A549 (cell line): ENCODE measurements around the gene ROS1. TPM values are rescaled to one million over a fixed set of nuclear protein-coding genes. Genes with fewer than 3 reads are reported as not detected.

Source experiments
- ATAC-seq, 2 experiments: fragments of 200-7000 bp in 1 of 2; fragments of >200 bp in 1 of 2; cut with Nextera tagmentation in 1 of 2; cut with Tn5 transposase in 1 of 2; 3 replicates each; pipeline versions ENCODE4 v1.8.0 to v1.9.1; 2018 to 2020; ENCODE audit warnings: mild to moderate bottlenecking in 1 of 2, moderate library complexity in 1 of 2
- CTCF ChIA-PET: fragments of 300-600 bp; sonication (Branson Sonifier 250); formaldehyde crosslinking; extraction: SDS; loops from one replicate; lab custom pipeline; 2021; ENCODE audit warnings: antibody characterized with exemption, inconsistent platforms; lab: Yijun Ruan, JAX
- POLR2A ChIA-PET: fragments of 350-600 bp; formaldehyde crosslinking; extraction: SDS; loops from one replicate; lab custom pipeline; 2021; ENCODE audit warnings: antibody characterized with exemption, inconsistent platforms; lab: Yijun Ruan, JAX
- DNase-seq, 2 experiments: peaks; one replicate each; pipeline versions ENCODE4 v3.0.0 to v3.0.0-alpha.2; 2011 to 2016; ENCODE audit warnings: low read depth in 1 of 2, low spot score in 1 of 2
- FAIRE-seq: peaks from 2 replicates; lab custom pipeline; 2011; peaks lifted over from hg19 to GRCh38; lab: Jason Lieb, UNC
- H3K27ac ChIP-seq, 2 experiments: fragments of >200 bp; sonication (Bioruptor Twin); formaldehyde crosslinking; 3 replicates each; pipeline ENCODE4 v1.5.1; 2016 to 2017
- H3K4me1 ChIP-seq: fragments of >200 bp; sonication (Bioruptor Twin); formaldehyde crosslinking; 3 replicates; pipeline ENCODE4 v1.6.1; 2016
- H3K4me2 ChIP-seq: fragments of >200 bp; sonication (Bioruptor Twin); formaldehyde crosslinking; 3 replicates; pipeline ENCODE4 v1.6.1; 2016
- H3K4me3 ChIP-seq: fragments of >200 bp; sonication (Bioruptor Twin); formaldehyde crosslinking; 3 replicates; pipeline ENCODE4 v1.5.1; 2016
- H3K9me3 ChIP-seq: fragments of >200 bp; sonication (Bioruptor Twin); formaldehyde crosslinking; 3 replicates; pipeline ENCODE4 v1.6.1; 2016
- ATOH8 ChIP-seq: fragments of 250-450 bp; sonication (Bioruptor Pico); IDR thresholded peaks from 2 replicates; pipeline ENCODE4 v1.5.0; 2020; ENCODE audit warnings: low read depth, mild to moderate bottlenecking, moderate library complexity
- CBX2 ChIP-seq: fragments of 200-600 bp; sonication (generic); IDR thresholded peaks from 2 replicates; pipeline ENCODE4 v1.6.1; 2016; ENCODE audit warnings: low read depth, mild to moderate bottlenecking, borderline replicate concordance
- CHD2 ChIP-seq: fragments of 150-350 bp; IDR thresholded peaks from 2 replicates; pipeline ENCODE4 v1.6.1; 2014; ENCODE audit warnings: low read length; ENCODE audit not compliant: partially characterized antibody
- CHD4 ChIP-seq: fragments of 200-600 bp; sonication (generic); IDR thresholded peaks from 2 replicates; pipeline ENCODE4 v1.6.1; 2016; ENCODE audit warnings: antibody characterized with exemption, mild to moderate bottlenecking, borderline replicate concordance
- FOXS1 ChIP-seq: fragments of 250-450 bp; sonication (Bioruptor Pico); IDR thresholded peaks from 2 replicates; pipeline ENCODE4 v1.5.0; 2020; ENCODE audit warnings: mild to moderate bottlenecking, moderate library complexity
- HDAC2 ChIP-seq: fragments of 200-600 bp; sonication (generic); IDR thresholded peaks from 2 replicates; pipeline ENCODE4 v1.6.1; 2016
- HOXB13 ChIP-seq: fragments of 250-450 bp; sonication (Bioruptor Pico); IDR thresholded peaks from 2 replicates; pipeline ENCODE4 v1.5.0; 2020; ENCODE audit warnings: low read depth, mild to moderate bottlenecking, moderate library complexity
- HOXB5 ChIP-seq: fragments of 250-450 bp; sonication (Bioruptor Pico); IDR thresholded peaks from 2 replicates; pipeline ENCODE4 v1.5.0; 2020; ENCODE audit warnings: mild to moderate bottlenecking, moderate library complexity
- MAZ ChIP-seq: fragments of 150-350 bp; IDR thresholded peaks from 2 replicates; pipeline ENCODE4 v1.6.1; 2014; ENCODE audit warnings: antibody characterized with exemption, low read depth, low read length, borderline replicate concordance
- NR3C1 ChIP-seq: fragments of >200 bp; sonication (Bioruptor Twin); formaldehyde crosslinking; IDR thresholded peaks from 3 replicates; pipeline ENCODE4 v1.6.1; 2017
- POLR2AphosphoS2 ChIP-seq: conservative IDR thresholded peaks from 2 replicates; pipeline ENCODE4 v1.6.1; 2012; ENCODE audit warnings: low read length, improper control_type of control experiment, inconsistent platforms
- RAD21 ChIP-seq, 2 experiments: fragments of >200 bp in 1 of 2; sonication (Bioruptor Twin) in 1 of 2; formaldehyde crosslinking in 1 of 2; IDR thresholded peaks in 1 of 2; conservative IDR thresholded peaks in 1 of 2; 2 replicates in 1 of 2; 3 replicates in 1 of 2; pipeline ENCODE4 v1.6.1; 2012 to 2018; ENCODE audit warnings: inconsistent platforms in 1 of 2
- RCOR1 ChIP-seq: fragments of 150-350 bp; IDR thresholded peaks from 2 replicates; pipeline ENCODE4 v1.6.1; 2014; ENCODE audit warnings: antibody characterized with exemption, low read length, low read depth
- RNF2 ChIP-seq: fragments of 200-600 bp; sonication (generic); IDR thresholded peaks from 2 replicates; pipeline ENCODE4 v1.6.1; 2016; ENCODE audit warnings: low read depth, mild to moderate bottlenecking, antibody characterized with exemption, moderate library complexity, borderline replicate concordance
- TFCP2L1 ChIP-seq: fragments of 250-450 bp; sonication (Bioruptor Pico); IDR thresholded peaks from 2 replicates; pipeline ENCODE4 v1.5.0; 2021; ENCODE audit warnings: mild to moderate bottlenecking
- ZSCAN20 ChIP-seq: fragments of 250-450 bp; sonication (Bioruptor Pico); IDR thresholded peaks from 2 replicates; pipeline ENCODE4 v1.8.0; 2022; ENCODE audit warnings: mild to moderate bottlenecking, moderate library complexity
- WGBS: methylation state at CpG from one replicate; pipeline ENCODE4 v1.1.6; 2017; ENCODE audit errors: missing lambda C conversion rate; 5-methylcytosine and 5-hydroxymethylcytosine counted together
- polyA minus RNA-seq: library from RNA; depleted of rRNA, polyadenylated mRNA; stranded (reverse); fragments of >200 nt; gene quantifications from 2 replicates; pipeline ENCODE4 v1.2.3, GENCODE V29; 2011; rRNA and poly(A)+ RNA removed
- polyA plus RNA-seq, 4 experiments: library from polyadenylated mRNA; depleted of rRNA in 3 of 4; stranded (reverse); fragments of >200 nt; fragmentation: RNase III in 1 of 4; extraction: RNeasy Plus Mini Kit Qiagen cat#74134 plus additional on column Dnase treatment in 1 of 4; gene quantifications; 2 replicates in 3 of 4; 3 replicates in 1 of 4; pipeline ENCODE4 v1.2.3, GENCODE V29; 2011 to 2017
- TF ChIP-seq, protein P1 (sequence below): fragments of >200 bp; sonication (Bioruptor Twin); formaldehyde crosslinking; IDR thresholded peaks from 3 replicates; pipeline ENCODE4 v1.6.1; 2016
- TF ChIP-seq, protein P2 (sequence below): IDR thresholded peaks from 2 replicates; pipeline ENCODE4 v1.6.1; 2012

Gene ROS1
- 0.18 and 0.26 TPM in 2 replicates for polyA plus RNA-seq (2011; rRNA removed)
- 0.01 and 0.03 TPM in 2 replicates for polyA plus RNA-seq (2012; cell fraction: cytosol; rRNA removed)
- 0.04 and 0.05 TPM in 2 replicates for polyA plus RNA-seq (2012; cell fraction: nucleus; rRNA removed)
- 0.17 to 0.18 TPM (median 0.17 TPM) in 3 replicates for polyA plus RNA-seq (2017; fragmentation: RNase III; extraction: RNeasy Plus Mini Kit Qiagen cat#74134 plus additional on column Dnase treatment)
- polyA minus RNA-seq = 0.24 and 0.33 TPM in 2 replicates

- peak within 1 kb of the TSS; percentile 41 for H3K4me2 ChIP-seq
- no peak for TF ChIP-seq MAZ
- no peak for TF ChIP-seq RNF2
- TF ChIP-seq, all 56 proteins: peak for 0
- no peak within 1 kb of the TSS for H3K4me3 ChIP-seq
- peak within 1 kb of the TSS; percentile 60 to 62; a peak in 4 of 6 replicates for H3K27ac ChIP-seq
- ATAC-seq (no peak), DNase-seq (no peak), FAIRE-seq (no peak)
- no peaks in the 10 kb centered on the region; the same call in 2 of the 3 replicates for H3K9me3 ChIP-seq
- CTCF ChIA-PET = interaction anchor here (1.1 kb wide), 1 partner anchor 16 kb away, joined by 3 read pairs; no protein-coding TSS in a partner anchor
- H3K4me1 ChIP-seq = peaks cover 13% of the 10 kb centered on the region; the same call in 2 of the 3 replicates
- WGBS = 32% methylated on average over 6 of the region's 6 CpGs
- POLR2A ChIA-PET = interaction anchor here (0.6 kb wide), 1 partner anchor 15 kb away, joined by 4 read pairs; no protein-coding TSS in a partner anchor
Observed at GRCh38 chr6:117425431-117426153, at the start of gene ROS1. ROS1 (minus strand) TSS chr6:117425942; CDS start chr6:117425656, 286 bp downstream.

GRCh38 chr6:117473401-117473800 is 47.7 kb upstream of the ROS1 start:
- ChIA-PET POLR2A (no interaction called here), CTCF (no interaction called here)
- ATAC-seq (no peak), FAIRE-seq (no peak), DNase-seq (no peak)
- 92% methylated on average over 1 of the region's 1 CpG for WGBS
- Histone ChIP-seq H3K4me1 (peaks cover 9% of the 10 kb centered on the region; the same call in 2 of the 3 replicates), H3K4me3 (no peak overlapping the region), H3K27ac (peak overlapping the region in 1 of 2 experiments; percentile 9; a peak in 1 of 6 replicates), H3K4me2 (no peak overlapping the region), H3K9me3 (no peaks in the 10 kb centered on the region)
- no peak for TF ChIP-seq ATOH8 (CRISPR knock-in tag)
- no peak for TF ChIP-seq TFCP2L1 (CRISPR knock-in tag)
- TF ChIP-seq CBX2 = no peak
- TF ChIP-seq, protein P1, sequence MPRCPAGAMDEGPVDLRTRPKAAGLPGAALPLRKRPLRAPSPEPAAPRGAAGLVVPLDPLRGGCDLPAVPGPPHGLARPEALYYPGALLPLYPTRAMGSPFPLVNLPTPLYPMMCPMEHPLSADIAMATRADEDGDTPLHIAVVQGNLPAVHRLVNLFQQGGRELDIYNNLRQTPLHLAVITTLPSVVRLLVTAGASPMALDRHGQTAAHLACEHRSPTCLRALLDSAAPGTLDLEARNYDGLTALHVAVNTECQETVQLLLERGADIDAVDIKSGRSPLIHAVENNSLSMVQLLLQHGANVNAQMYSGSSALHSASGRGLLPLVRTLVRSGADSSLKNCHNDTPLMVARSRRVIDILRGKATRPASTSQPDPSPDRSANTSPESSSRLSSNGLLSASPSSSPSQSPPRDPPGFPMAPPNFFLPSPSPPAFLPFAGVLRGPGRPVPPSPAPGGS = no peak
- no peak for TF ChIP-seq POLR2AphosphoS2
- no peak for TF ChIP-seq HDAC2
- TF ChIP-seq HOXB5 (CRISPR knock-in tag) = no peak
- no peak for TF ChIP-seq RCOR1
- no peak for TF ChIP-seq RAD21 (conservative IDR thresholded peaks at IDR 0.05 in 1 of 2, IDR thresholded peaks at IDR 0.05 in 1 of 2)
- no peak for TF ChIP-seq HOXB13
- TF ChIP-seq CHD2 = no peak
- no peak for TF ChIP-seq NR3C1
- TF ChIP-seq, protein P2, sequence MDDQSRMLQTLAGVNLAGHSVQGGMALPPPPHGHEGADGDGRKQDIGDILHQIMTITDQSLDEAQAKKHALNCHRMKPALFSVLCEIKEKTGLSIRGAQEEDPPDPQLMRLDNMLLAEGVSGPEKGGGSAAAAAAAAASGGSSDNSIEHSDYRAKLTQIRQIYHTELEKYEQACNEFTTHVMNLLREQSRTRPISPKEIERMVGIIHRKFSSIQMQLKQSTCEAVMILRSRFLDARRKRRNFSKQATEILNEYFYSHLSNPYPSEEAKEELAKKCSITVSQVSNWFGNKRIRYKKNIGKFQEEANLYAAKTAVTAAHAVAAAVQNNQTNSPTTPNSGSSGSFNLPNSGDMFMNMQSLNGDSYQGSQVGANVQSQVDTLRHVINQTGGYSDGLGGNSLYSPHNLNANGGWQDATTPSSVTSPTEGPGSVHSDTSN = no peak

GRCh38 chr6:117472667-117473066 is 46.9 kb upstream of the ROS1 start:
- ChIA-PET POLR2A (no interaction called here), CTCF (interaction anchor here (1.5 kb wide), 1 partner anchor 23 kb away, joined by 6 read pairs; no protein-coding TSS in a partner anchor)
- TF ChIP-seq TFCP2L1 (CRISPR knock-in tag) (no peak), MAZ (no peak), ZSCAN20 (CRISPR knock-in tag) (no peak), CHD4 (no peak), HDAC2 (no peak), FOXS1 (CRISPR knock-in tag) (no peak)
- TF ChIP-seq, protein P2 = no peak
- Histone ChIP-seq H3K4me2 (no peak overlapping the region), H3K4me3 (no peak overlapping the region), H3K9me3 (no peaks in the 10 kb centered on the region), H3K27ac (no peak overlapping the region), H3K4me1 (peaks cover 2% of the 10 kb centered on the region; the same call in 1 of the 3 replicates)
- 97% methylated on average over 3 of the region's 3 CpGs for WGBS
- DNase-seq = no peak
- FAIRE-seq = no peak
- no peak for ATAC-seq
